Subcutaneous adipose tissue (tissue), 4 donors: ENCODE results near the gene TVP23B. TPM values are rescaled to one million over a fixed set of nuclear protein-coding genes. Genes with fewer than 3 reads are reported as not detected.
"Not testable (repeated sequence)": the region's sequence is repeated elsewhere in the genome, so short reads cannot be mapped to it uniquely, and the experiment has no call there.

Experiments used
- total RNA-seq, 4 donors: library from RNA; depleted of rRNA; stranded (reverse); fragments of >200 nt; gene quantifications; one replicate each; pipeline ENCODE4 v1.1.0, GENCODE V29; 2016
- TF ChIP-seq, protein P1 (sequence below): fragments of 450-650 bp; IDR thresholded peaks from one replicate; pipeline ENCODE4 v1.5.1; 2016; ENCODE audit warnings: low read depth, mild to moderate bottlenecking, control low read depth, antibody characterized with exemption, moderate library complexity

Gene TVP23B
- total RNA-seq = 10 to 100 TPM; 30.0 to 64.9 (median 42.5) TPM

DNA sequence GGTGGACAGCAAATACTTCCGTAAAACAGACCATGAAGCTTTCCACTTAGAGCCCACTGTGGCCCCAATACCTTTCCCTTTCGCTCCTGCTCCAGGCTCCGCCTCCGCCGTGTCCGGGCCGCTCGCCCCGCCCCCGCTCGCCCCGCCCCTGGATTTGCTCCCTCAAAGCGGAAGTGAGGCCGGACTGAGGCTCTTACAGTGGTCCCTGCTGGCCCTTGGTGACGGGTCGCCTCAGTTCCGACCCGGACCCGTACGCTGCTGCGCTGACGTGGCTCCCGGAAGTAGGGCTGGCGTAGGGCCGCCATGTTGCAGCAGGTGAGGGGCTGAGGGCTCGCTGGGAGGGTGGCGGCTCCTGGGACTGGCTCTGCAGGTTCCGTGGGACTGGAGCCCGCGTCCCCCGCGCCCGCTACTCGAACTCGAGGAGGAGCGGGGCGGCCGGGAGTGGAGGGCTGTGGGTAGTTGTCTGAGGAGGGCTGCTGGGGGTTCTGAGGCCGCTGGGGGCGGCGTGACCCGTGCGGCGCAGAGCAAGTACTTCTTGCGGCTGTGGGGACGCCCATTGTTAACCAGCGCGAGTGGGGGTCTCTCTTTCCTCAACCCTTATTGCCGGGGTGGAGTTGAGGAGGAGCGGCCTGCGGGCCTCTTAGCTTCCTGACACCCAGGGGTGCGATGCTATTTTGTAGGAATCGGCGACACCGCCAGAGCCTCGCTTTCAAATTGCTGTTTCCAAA lies at the start of gene TVP23B:
Gene TVP23B, plus strand, starts transcription at position 193 of the 728 bp plus-strand sequence. Its CDS starts 111 bp downstream, at position 304.
- TF ChIP-seq, protein P1, sequence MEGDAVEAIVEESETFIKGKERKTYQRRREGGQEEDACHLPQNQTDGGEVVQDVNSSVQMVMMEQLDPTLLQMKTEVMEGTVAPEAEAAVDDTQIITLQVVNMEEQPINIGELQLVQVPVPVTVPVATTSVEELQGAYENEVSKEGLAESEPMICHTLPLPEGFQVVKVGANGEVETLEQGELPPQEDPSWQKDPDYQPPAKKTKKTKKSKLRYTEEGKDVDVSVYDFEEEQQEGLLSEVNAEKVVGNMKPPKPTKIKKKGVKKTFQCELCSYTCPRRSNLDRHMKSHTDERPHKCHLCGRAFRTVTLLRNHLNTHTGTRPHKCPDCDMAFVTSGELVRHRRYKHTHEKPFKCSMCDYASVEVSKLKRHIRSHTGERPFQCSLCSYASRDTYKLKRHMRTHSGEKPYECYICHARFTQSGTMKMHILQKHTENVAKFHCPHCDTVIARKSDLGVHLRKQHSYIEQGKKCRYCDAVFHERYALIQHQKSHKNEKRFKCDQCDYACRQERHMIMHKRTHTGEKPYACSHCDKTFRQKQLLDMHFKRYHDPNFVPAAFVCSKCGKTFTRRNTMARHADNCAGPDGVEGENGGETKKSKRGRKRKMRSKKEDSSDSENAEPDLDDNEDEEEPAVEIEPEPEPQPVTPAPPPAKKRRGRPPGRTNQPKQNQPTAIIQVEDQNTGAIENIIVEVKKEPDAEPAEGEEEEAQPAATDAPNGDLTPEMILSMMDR = not testable (repeated sequence)

DNA sequence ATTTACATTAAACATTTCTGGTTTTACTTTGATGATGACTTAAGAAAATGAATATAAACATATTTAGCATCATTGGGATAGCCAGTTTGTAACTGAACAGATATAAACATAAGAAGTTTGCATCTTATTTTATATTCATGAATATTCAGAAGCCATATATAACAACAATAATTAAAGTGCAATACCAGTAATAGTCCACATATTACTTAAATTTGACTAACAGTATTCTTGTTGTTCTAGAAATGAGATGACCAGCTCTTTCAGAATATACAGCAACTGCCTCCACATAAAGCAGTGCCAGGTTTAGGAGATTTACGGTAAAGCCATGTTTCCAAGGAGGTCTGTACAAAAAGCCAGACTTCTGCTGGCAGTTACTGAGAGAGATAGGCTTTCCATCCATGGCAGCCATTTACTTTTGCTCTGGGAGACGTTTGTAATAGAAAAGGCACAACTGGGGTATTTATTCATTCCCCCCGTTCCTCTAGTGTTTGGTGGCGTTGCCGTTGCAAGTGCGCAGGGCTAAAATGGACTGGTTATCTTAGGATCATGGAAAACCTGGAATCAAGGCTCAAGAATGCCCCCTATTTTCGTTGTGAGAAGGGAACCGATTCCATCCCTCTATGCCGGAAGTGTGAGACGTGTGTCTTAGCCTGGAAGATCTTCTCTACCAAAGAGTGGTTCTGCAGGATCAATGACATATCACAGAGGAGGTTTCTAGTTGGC lies 37.1 kb upstream of the TVP23B start, which contains the start of gene FBXW10:
Gene FBXW10, plus strand, starts transcription at position 356 of the 723 bp plus-strand sequence. Its CDS starts 191 bp downstream, at position 547.
- TF ChIP-seq, protein P1 = not testable (repeated sequence)

DNA sequence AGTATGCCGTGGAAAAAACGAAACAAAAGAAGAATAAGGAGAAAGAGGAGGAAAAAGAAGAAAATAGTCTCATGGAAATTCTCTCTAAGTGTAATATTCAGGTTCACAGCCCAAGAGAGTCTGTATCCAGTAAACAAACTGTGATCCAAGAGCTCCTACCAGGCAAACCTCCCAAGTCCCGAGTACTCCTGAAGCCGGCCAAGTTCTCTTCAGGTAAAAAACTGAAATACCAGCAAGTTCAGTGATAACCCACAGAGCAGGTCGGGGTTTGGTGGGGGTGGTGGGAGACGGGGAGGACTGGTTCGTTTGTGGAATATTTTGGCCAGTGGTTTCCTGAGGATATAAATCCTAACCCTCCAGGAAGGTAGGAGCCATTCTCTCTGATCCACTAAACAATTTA lies 8.5 kb upstream of the TVP23B start:
- TF ChIP-seq, protein P1 = no peak

DNA sequence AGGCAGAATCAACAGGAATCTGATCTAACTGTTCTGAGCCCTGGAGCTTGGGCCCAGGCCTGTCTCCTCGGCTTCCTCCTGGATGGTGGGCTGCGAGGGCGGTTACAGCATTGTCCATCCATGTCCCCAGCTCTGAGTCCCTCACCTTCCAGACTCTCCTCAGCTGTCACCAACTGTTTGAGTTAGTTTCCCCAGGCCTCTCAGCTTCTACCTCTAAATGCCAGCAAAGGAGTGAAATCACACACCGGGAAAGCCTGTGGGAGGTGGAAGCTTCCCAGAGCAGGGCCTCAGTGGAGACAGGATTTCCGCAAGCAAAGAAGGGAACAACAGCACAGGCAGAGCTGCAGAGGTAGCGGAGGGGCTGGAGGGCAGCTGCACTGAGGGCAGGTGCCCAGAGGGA lies 67.5 kb downstream of the TVP23B start:
- TF ChIP-seq, protein P1 = no peak

DNA sequence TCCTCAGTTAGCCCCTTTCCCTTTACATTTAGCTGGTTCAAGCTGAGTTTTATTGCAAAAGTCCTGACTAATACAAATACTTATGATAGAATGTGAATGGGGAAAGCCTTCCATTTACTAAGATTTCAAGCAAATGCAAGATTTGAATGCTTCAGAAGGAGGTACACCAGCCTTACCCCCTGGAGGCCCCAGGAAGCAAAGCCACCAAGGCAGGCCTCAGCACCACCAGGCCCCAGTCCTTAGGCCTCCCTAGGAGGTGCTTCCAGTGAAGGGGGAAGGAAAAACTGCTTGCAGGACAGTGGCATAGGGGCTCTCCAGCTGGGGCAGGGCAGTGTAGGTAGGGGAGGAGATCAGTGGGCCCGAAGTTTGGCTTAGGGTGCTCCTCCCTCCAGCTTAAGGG lies 69.7 kb downstream of the TVP23B start:
- TF ChIP-seq, protein P1 = no peak

DNA sequence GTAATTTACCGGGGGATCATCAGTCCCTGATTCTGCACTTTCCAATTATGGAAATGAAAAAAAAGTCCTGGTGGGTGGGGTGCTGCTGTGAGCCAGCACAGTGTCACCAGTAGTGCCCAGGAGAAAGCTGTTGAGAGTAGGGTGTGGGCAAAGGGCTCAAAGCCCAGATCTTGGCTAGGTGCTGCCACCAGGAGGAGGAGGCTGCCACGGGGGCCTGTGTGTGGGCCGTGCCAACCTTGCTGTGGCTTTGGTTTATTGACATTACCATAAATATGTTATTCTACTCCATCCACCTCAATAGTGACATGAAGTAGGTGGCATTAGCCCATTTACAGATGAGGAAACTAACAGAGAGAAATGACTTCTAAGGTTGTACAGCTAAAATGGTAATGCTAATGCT lies 70.2 kb downstream of the TVP23B start:
- TF ChIP-seq, protein P1 = no peak

DNA sequence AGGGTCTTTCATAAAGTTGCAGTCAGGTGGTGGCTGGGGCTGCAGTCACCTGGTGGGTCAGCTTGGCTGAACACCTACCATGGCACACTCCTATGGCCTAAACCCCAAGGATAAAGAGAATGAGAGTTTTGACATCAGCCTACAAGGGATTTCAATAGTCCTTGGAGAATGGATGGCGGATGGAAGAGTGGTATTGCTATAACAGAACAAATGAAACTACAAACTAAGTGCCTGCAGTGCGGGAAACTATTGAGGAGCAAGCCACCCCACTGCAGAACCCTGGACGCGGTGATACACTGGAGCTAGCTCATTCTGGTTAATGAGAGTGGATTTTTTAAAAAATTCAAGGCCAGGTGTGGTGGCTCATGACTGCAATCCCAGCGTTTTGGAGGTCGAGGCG lies 74.0 kb downstream of the TVP23B start:
- TF ChIP-seq, protein P1 = no peak
